Osteoblast (primary cell): Measurements from ENCODE around the gene PRKAG2. TPM values are rescaled to one million over a fixed set of nuclear protein-coding genes. Genes with fewer than 3 reads are reported as not detected.

Source experiments
- DNase-seq: peaks from one replicate; pipeline ENCODE4 v3.0.0; 2011; ENCODE audit warnings: low spot score, mixed read lengths; ENCODE audit not compliant: insufficient read length; ENCODE audit errors: missing footprints
- H2AFZ ChIP-seq: 2 replicates; pipeline ENCODE4 v1.6.0; 2011; ENCODE audit warnings: mild to moderate bottlenecking, low read length
- H3K27ac ChIP-seq: 2 replicates; pipeline ENCODE4 v1.5.1; 2011; ENCODE audit warnings: mild to moderate bottlenecking, low read depth, low read length, moderate library complexity
- H3K27me3 ChIP-seq: 2 replicates; pipeline ENCODE4 v1.6.0; 2012; ENCODE audit warnings: mild to moderate bottlenecking, control low read depth, inconsistent platforms, low read length, moderate library complexity; ENCODE audit not compliant: insufficient read depth
- H3K36me3 ChIP-seq: 2 replicates; pipeline ENCODE4 v1.5.1; 2011; ENCODE audit warnings: mild to moderate bottlenecking, low read length, control low read depth, moderate library complexity; ENCODE audit not compliant: insufficient read depth
- H3K4me1 ChIP-seq: 2 replicates; pipeline ENCODE4 v1.5.1; 2011; ENCODE audit warnings: mild to moderate bottlenecking, low read length, control low read depth, moderate library complexity; ENCODE audit not compliant: insufficient read depth
- H3K4me2 ChIP-seq: 2 replicates; pipeline ENCODE4 v1.6.0; 2011; ENCODE audit warnings: mild to moderate bottlenecking, low read length; ENCODE audit not compliant: insufficient read depth
- H3K4me3 ChIP-seq: fragments of 200-600 bp; sonication (generic); 3 replicates; pipeline ENCODE4 v1.5.1; 2012; ENCODE audit warnings: mild to moderate bottlenecking, low read length, inconsistent platforms; ENCODE audit not compliant: insufficient read depth
- H3K79me2 ChIP-seq: 2 replicates; pipeline ENCODE4 v1.6.0; 2012; ENCODE audit warnings: mild to moderate bottlenecking, low read length, control low read depth, inconsistent platforms; ENCODE audit not compliant: insufficient read depth
- H3K9me3 ChIP-seq: 2 replicates; pipeline ENCODE4 v1.5.1; 2011; ENCODE audit warnings: low read depth, low read length, control low read depth
- H4K20me1 ChIP-seq: 2 replicates; pipeline ENCODE4 v1.6.0; 2012; ENCODE audit warnings: mild to moderate bottlenecking, low read length, control low read depth; ENCODE audit not compliant: insufficient read depth
- total RNA-seq: library from RNA; depleted of rRNA; stranded (reverse); fragments of >200 nt; gene quantifications from 2 replicates; pipeline ENCODE4 v1.2.3, GENCODE V29; 2012
- TF ChIP-seq, protein P1 (sequence below): IDR thresholded peaks from 2 replicates; pipeline ENCODE4 v1.5.1; 2011; ENCODE audit warnings: mild to moderate bottlenecking, low read depth, low read length, moderate library complexity; ENCODE audit errors: extremely low read depth

Gene PRKAG2
- total RNA-seq, 1 donor: 20.6 TPM

DNA sequence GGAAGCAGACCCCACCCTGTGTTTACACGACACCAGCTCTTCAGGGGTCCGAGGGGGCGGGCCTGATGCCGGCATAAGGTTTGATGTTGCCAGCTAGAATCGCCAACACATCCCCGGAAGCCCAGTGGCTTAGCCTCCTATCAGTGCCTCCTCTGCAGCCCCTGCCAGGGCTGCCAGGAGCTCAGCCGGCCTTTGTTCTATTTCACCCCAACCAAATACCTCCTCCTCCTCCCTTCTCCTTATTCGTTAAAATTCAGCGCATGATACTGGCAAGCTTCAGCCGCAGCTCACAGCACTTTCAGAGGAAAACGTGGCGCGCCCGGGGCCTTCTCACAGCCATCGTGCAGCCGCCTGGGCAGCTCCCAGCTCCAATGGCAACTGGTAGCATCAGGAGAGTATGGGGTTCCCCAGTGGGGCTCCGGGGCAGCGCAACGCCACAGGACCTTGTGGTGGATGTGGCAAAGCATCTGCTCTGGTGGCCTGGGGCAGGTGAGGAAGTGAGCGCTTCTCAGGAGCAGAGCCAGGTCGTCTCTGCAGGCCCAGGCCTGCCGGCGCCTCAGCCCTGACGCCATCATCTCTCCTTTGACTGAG, 180.9 kb downstream of the PRKAG2 start:
- no peak overlapping the region for H2AFZ ChIP-seq
- no peak overlapping the region for H3K27ac ChIP-seq
- DNase-seq: peak; percentile 13
- H3K36me3 ChIP-seq: no peaks in the 10 kb centered on the region
- H4K20me1 ChIP-seq: no peaks in the 10 kb centered on the region
- no peaks in the 10 kb centered on the region for H3K9me3 ChIP-seq
- no peak overlapping the region for H3K4me2 ChIP-seq
- H3K79me2 ChIP-seq: no peaks in the 10 kb centered on the region
- TF ChIP-seq, protein P1, sequence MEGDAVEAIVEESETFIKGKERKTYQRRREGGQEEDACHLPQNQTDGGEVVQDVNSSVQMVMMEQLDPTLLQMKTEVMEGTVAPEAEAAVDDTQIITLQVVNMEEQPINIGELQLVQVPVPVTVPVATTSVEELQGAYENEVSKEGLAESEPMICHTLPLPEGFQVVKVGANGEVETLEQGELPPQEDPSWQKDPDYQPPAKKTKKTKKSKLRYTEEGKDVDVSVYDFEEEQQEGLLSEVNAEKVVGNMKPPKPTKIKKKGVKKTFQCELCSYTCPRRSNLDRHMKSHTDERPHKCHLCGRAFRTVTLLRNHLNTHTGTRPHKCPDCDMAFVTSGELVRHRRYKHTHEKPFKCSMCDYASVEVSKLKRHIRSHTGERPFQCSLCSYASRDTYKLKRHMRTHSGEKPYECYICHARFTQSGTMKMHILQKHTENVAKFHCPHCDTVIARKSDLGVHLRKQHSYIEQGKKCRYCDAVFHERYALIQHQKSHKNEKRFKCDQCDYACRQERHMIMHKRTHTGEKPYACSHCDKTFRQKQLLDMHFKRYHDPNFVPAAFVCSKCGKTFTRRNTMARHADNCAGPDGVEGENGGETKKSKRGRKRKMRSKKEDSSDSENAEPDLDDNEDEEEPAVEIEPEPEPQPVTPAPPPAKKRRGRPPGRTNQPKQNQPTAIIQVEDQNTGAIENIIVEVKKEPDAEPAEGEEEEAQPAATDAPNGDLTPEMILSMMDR: no peak
- H3K4me3 ChIP-seq: no peak overlapping the region
- peaks cover 17% of the 10 kb centered on the region for H3K4me1 ChIP-seq
- no peaks in the 10 kb centered on the region for H3K27me3 ChIP-seq

DNA sequence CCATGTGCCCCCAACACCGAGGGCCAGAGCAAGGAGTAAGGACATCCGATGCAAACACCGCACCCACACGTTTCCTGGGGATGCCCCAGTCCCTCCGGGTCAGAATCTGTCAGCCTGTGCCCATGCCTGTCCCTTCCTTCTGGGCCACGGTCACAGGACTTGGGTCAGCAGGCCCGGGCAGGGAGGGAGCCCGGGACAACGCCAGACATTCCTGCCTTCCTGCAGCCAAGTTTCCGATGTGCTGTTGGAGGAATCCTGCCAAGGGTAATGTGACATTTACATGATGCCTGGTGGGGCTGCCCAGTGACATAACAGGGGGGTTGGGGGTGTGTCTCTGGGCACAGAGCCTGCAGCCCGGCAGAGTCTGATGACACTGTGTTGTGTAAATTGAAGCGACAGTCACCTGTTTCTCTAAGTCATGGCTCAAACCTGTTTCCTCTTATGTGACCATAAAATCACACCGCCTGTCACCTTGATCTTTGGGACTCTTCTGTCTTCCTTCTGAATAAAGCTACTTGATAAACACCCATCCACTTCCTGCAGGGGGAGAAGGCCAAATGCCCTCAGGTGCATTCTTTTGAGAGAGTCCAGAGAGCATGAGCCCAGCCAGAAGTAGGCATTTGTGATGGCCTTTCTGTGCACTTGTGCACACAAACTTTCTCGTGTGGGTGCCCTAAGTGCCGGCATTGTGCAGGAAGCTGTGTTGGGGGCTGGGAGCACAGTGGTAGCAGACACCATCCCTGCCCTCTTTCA, 181.9 kb downstream of the PRKAG2 start:
- Histone ChIP-seq H3K4me3 (no peak overlapping the region), H3K27ac (no peak overlapping the region), H3K4me2 (no peak overlapping the region), H3K9me3 (no peaks in the 10 kb centered on the region), H3K4me1 (peaks cover 16% of the 10 kb centered on the region), H4K20me1 (no peaks in the 10 kb centered on the region), H3K27me3 (no peaks in the 10 kb centered on the region), H3K36me3 (no peaks in the 10 kb centered on the region), H3K79me2 (no peaks in the 10 kb centered on the region), H2AFZ (no peak overlapping the region)
- DNase-seq: peak; percentile 62
- TF ChIP-seq, protein P1: no peak

DNA sequence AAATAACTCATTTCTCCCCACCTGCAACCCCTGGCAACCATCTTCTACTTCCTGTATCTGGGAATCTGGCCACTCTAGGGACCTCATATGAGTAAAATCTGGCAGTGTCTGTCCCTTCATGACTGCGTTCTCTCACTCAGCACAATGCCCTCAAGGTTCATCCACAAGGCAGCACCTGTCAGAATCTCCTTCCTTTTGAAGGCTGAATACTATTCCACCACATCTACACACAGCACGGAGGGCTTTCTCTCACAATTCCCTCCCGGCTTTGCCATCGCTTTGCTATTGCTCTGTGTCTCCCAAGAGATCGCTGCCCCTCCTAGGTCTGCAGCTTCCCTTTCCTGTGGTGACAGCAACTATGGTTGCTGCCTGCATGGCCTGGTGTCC, 182.5 kb downstream of the PRKAG2 start:
- H3K36me3 ChIP-seq: no peaks in the 10 kb centered on the region
- H3K9me3 ChIP-seq: no peaks in the 10 kb centered on the region
- H3K4me3 ChIP-seq: no peak overlapping the region
- no peak overlapping the region for H3K27ac ChIP-seq
- H3K4me2 ChIP-seq: no peak overlapping the region
- H4K20me1 ChIP-seq: no peaks in the 10 kb centered on the region
- no peaks in the 10 kb centered on the region for H3K27me3 ChIP-seq
- H2AFZ ChIP-seq: no peak overlapping the region
- peaks cover 10% of the 10 kb centered on the region for H3K4me1 ChIP-seq
- no peaks in the 10 kb centered on the region for H3K79me2 ChIP-seq
- TF ChIP-seq, protein P1: no peak
- no peak for DNase-seq

DNA sequence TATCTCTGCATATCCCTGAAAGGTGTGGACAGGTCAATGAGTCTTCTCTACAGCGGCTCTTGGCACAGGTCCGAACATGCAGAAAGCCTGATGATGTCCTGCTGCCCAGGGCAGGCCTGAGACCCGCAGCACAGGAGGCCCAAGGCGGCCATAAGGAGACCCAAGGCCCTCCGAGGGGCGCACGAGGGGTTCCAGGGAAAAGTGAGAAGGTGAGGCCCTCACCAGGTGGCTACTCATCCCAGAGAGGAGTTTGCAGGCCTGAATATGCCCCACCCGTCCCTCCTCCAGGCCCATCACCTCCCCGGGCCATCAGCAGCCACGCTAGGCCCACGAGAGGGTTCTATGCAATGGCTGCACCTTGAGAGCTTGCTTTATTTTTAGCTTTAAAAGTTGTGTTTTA, 183.8 kb downstream of the PRKAG2 start:
- DNase-seq: peak; percentile 60
- Histone ChIP-seq H2AFZ (no peak overlapping the region), H3K4me2 (no peak overlapping the region), H3K4me3 (no peak overlapping the region), H3K27me3 (no peaks in the 10 kb centered on the region), H3K36me3 (no peaks in the 10 kb centered on the region), H3K79me2 (no peaks in the 10 kb centered on the region), H3K27ac (no peak overlapping the region), H4K20me1 (no peaks in the 10 kb centered on the region), H3K9me3 (no peaks in the 10 kb centered on the region), H3K4me1 (peaks cover 11% of the 10 kb centered on the region)
- TF ChIP-seq, protein P1: no peak
